ENCODE measurements around the gene PIH1D1. TPM values are rescaled to one million over a fixed set of nuclear protein-coding genes. Genes with fewer than 3 reads are reported as not detected.
A peak's percentile ranks its signal among the peaks of the same experiment; 100 is the strongest.

The PIH1D1 gene
- total and polyA plus RNA-seq, 2 of the 13 experiments (the other 11 are each of a cell fraction or from before 2014, with no cell fraction given): 110 to 137 TPM

DNA sequence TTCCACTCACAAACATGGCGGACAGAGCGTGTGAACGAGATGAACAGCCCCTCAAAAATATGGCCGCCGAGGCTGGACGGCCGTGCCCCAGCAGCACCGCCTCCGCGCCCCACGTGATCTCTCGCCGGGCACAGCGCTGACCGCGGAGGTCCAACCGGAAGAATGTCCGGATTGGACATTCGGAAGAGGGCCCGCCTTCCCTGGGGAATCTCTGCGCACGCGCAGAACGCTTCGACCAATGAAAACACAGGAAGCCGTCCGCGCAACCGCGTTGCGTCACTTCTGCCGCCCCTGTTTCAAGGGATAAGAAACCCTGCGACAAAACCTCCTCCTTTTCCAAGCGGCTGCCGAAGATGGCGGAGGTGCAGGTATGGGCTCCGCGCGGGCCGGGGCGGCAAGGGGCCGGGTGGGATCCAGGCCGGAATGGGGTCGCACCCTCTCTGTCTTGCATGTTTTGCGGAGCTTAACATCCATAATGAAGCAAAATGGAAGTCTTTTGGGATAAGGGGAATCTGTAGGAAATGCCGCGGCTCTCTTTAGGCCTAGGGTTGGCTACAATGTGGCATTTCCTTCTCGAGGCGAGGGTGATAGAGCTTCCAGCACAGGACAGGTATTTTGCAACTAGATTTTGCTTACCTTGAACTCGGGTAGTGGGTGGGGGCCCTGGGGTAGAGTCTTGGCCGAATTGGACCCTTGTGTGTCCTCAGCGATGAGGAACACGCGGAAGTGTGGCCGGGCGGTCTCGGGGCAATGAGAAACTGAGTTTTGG, 35.8 kb upstream of the PIH1D1 start, which contains the start of gene RPL13A (continued):
- peak; percentile 93 for TF ChIP-seq AGO2 (optimal IDR thresholded peaks at IDR 0.05; ENCODE audit: low read depth, low read length)
- no peak for TF ChIP-seq ZNF468 (CRISPR knock-in tag; IDR thresholded peaks at IDR 0.05)
- TF ChIP-seq PRPF4 (IDR thresholded peaks at IDR 0.05; ENCODE audit: low read depth, low read length, poor library complexity, severe bottlenecking): no peak
- TF ChIP-seq SNAPC4 (CRISPR knock-in tag; IDR thresholded peaks at IDR 0.05): peak; percentile 91
- peak; percentile 60 for TF ChIP-seq ZNF414 (CRISPR knock-in tag; IDR thresholded peaks at IDR 0.05)
- TF ChIP-seq ZNF614 (CRISPR knock-in tag; IDR thresholded peaks at IDR 0.05; ENCODE audit: borderline replicate concordance): peak; percentile 58; the same call in 1 of the 2 replicates
- TF ChIP-seq TSC22D2 (CRISPR knock-in tag; IDR thresholded peaks at IDR 0.05; ENCODE audit: borderline replicate concordance): peak; percentile 85; the same call in 1 of the 2 replicates
- TF ChIP-seq ZNF263 (CRISPR knock-in tag; IDR thresholded peaks at IDR 0.05): no peak
- peak; percentile 83 for TF ChIP-seq ZNF749 (CRISPR knock-in tag; IDR thresholded peaks at IDR 0.05; ENCODE audit: borderline replicate concordance)
- peak; percentile 35; the same call in 1 of the 2 replicates for TF ChIP-seq NKX3-1 (CRISPR knock-in tag; IDR thresholded peaks at IDR 0.05)
- 0 out of 2 replicates have a peak, but pooled peaks have one; percentile 46 for TF ChIP-seq ZNF567 (CRISPR knock-in tag; IDR thresholded peaks at IDR 0.05; ENCODE audit: borderline replicate concordance)
- no peak; the same call in 1 of the 2 replicates for TF ChIP-seq ZNF557 (CRISPR knock-in tag; IDR thresholded peaks at IDR 0.05)
- TF ChIP-seq, protein P1, sequence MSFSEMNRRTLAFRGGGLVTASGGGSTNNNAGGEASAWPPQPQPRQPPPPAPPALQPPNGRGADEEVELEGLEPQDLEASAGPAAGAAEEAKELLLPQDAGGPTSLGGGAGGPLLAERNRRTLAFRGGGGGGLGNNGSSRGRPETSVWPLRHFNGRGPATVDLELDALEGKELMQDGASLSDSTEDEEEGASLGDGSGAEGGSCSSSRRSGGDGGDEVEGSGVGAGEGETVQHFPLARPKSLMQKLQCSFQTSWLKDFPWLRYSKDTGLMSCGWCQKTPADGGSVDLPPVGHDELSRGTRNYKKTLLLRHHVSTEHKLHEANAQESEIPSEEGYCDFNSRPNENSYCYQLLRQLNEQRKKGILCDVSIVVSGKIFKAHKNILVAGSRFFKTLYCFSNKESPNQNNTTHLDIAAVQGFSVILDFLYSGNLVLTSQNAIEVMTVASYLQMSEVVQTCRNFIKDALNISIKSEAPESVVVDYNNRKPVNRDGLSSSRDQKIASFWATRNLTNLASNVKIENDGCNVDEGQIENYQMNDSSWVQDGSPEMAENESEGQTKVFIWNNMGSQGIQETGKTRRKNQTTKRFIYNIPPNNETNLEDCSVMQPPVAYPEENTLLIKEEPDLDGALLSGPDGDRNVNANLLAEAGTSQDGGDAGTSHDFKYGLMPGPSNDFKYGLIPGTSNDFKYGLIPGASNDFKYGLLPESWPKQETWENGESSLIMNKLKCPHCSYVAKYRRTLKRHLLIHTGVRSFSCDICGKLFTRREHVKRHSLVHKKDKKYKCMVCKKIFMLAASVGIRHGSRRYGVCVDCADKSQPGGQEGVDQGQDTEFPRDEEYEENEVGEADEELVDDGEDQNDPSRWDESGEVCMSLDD (CRISPR knock-in tag; IDR thresholded peaks at IDR 0.05; ENCODE audit: borderline replicate concordance): peak; percentile 75; the same call in 1 of the 2 replicates
- TF ChIP-seq HCFC1 (IDR thresholded peaks at IDR 0.05; ENCODE audit: low read depth, low read length): peak; percentile 75
- TF ChIP-seq THYN1 (CRISPR knock-in tag; IDR thresholded peaks at IDR 0.05; ENCODE audit: borderline replicate concordance, low read depth): no peak
- TF ChIP-seq ZNF431 (CRISPR knock-in tag; IDR thresholded peaks at IDR 0.05; ENCODE audit: borderline replicate concordance, low read depth): no peak
- TF ChIP-seq, protein P2, sequence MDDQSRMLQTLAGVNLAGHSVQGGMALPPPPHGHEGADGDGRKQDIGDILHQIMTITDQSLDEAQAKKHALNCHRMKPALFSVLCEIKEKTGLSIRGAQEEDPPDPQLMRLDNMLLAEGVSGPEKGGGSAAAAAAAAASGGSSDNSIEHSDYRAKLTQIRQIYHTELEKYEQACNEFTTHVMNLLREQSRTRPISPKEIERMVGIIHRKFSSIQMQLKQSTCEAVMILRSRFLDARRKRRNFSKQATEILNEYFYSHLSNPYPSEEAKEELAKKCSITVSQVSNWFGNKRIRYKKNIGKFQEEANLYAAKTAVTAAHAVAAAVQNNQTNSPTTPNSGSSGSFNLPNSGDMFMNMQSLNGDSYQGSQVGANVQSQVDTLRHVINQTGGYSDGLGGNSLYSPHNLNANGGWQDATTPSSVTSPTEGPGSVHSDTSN (CRISPR knock-in tag; IDR thresholded peaks at IDR 0.05; ENCODE audit: borderline replicate concordance): 0 out of 2 replicates have a peak, but pooled peaks have one; percentile 33
- no peak for TF ChIP-seq PTBP1 (IDR thresholded peaks at IDR 0.05; ENCODE audit: low read depth, low read length, poor library complexity, severe bottlenecking)
- TF ChIP-seq ZKSCAN5 (CRISPR knock-in tag; IDR thresholded peaks at IDR 0.05): no peak
